Stimulated activated CD4-positive, alpha-beta T cell treated with anti-CD3 and anti-CD28 coated beads, TNF-alpha, amount 100 ng/mL, for 48 hours (primary cell): ENCODE measurements around the gene DCLK3.

Experiments used
- DNase-seq, 3 donors: peaks; one replicate each; pipeline ENCODE4 v3.0.0-alpha.2; 2020; ENCODE audit warnings: low read depth in 3 of 3

The DCLK3 gene

GRCh38 chr3:36669764-36670163, 94.6 kb downstream of the DCLK3 start:
- DNase-seq = no peak

DNA sequence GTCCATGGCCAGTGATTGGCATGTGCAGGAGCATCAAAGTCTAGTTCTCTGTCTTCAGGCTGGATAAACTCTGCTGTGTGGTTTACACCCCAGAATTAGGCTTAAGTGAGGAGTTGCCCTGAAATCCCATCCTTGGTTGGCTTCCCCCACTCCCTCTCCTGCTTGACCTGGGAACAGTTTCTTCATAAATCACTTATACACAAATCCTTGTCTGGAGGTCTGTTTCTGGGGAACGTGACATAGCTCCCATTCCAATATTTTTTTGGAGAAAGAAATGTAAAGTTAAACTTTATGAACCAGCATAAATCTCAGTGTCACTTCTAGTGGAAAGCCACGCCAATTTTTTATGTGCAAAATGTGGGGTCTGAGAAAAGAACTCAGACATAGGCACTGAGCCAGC, 98.2 kb downstream of the DCLK3 start:
- no peak for DNase-seq

DNA sequence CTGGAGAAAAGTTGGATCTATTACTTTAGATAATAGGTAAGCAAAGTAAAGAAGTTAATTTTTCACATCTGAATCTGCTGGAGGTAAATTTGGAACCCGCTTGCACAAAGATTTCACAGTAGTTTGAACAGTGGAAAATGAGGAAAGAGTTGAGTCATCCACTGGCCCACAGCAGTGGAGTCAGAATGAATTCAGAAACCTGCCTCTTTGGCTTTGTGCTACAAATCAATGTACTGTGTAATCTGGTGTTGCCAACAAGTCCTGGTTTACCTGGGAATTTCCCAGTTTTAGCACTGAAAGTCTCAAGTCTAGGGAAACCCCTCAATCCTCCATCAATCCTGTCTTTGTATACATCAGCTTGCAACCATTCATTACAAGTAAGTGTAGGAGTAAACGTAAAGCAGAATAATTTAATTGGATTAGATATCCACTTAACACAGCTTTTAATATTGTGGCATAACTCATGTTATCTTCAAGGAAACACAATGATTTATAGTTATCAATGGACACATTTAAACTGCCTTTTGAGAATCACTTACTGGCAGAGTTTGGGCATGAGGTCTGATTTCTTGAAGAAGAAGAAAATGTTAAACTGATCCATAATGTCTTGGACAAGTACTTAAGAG, 100.6 kb downstream of the DCLK3 start:
- DNase-seq = no peak

- DNase-seq = no peak
Observed at GRCh38 chr3:36662626-36663025, 101.7 kb downstream of the DCLK3 start.
